ENCODE data around the gene DLX5. TPM values are rescaled to one million over a fixed set of nuclear protein-coding genes. Genes with fewer than 3 reads are reported as not detected.

Gene DLX5
- total RNA-seq, 2 experiments from 2014 or later = not detected

DNA sequence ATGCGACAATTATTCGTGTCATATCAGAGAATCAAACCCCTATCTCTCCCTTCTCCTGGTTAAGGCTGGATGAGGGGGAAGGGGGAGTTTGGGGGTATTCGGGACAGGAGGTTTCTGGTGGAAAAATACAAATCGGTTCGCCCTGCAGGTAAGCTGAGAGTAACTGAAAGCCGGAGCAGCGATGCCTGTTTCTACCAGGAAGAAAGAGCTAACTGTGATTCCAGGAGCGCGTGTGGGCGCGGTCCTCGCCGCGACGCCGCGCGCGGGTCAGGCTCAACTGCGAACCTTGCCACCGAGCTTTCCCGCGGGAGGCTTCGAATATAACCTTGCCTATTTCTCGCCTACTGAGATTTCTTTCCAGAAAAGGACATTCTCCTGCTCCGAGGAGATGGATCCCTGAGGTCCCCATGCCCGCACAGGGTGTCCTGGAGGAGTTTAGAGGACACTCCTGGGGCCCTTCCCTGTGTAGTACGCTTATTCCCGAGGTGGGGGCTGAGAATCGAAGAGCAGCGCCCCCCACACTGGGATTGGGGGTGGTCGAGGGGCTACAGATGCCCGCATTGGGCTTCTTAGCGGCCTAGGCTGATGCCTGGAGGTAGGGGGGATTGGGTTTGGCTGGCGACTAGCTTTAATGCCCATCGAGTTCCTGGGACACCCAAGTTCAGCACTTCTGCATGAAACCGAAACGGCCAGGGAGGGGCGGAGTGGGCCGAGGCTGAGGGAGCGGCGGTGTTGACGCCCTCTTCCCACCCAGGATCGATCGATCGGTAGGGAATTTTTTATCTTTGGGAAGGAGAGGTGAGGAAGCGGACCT lies 32.2 kb downstream of the DLX5 start:
- Mint-ChIP-seq H3K4me1 (peaks cover 11% of the 10 kb centered on the region), H3K4me3 (no peak overlapping the region), H3K36me3 (peaks cover 7% of the 10 kb centered on the region), H3K27me3 (peaks cover 95% of the 10 kb centered on the region), H3K27ac (no peak overlapping the region), H3K9me3 (peaks cover 10% of the 10 kb centered on the region)
- DNase-seq = no peak

DNA sequence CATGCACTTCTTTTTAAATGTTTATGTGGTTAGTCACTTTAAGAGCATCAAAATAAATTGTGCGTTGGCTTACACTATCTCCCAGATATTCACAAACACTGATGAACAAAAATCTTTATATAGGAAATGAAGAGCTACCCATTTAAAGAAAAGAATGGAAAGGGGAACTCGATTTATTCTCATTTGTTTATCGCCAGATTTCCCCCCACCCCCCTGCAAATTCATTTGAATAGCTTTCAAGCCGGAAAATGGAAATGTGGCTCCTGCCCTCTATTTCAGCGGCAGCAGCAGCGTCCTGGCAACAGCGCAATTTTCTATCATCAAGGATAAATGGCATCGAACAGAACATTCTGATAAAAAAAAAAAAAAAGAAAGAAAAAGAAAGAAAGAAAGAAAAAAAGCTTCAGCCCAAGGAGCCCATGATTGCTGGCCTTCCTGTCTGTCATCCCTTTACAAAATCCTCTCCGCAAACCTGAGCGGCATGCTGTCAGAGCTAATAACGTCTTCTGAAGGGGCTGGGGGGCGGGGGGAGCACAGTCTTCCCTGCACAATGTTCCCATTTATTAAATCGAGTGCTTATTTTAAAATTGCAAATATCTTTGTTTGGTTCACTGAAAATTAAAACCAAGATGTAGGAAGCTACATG lies 33.0 kb downstream of the DLX5 start:
- H3K27ac Mint-ChIP-seq = no peak overlapping the region
- peaks cover 8% of the 10 kb centered on the region for H3K4me1 Mint-ChIP-seq
- peaks cover 5% of the 10 kb centered on the region for H3K36me3 Mint-ChIP-seq
- peaks cover 94% of the 10 kb centered on the region for H3K27me3 Mint-ChIP-seq
- peaks cover 8% of the 10 kb centered on the region for H3K9me3 Mint-ChIP-seq
- no peak overlapping the region for H3K4me3 Mint-ChIP-seq
- no peak for DNase-seq

- Mint-ChIP-seq H3K9me3 (peaks cover 8% of the 10 kb centered on the region), H3K27ac (no peak overlapping the region), H3K27me3 (peaks cover 92% of the 10 kb centered on the region), H3K4me1 (peaks cover 8% of the 10 kb centered on the region), H3K4me3 (no peak overlapping the region), H3K36me3 (peaks cover 5% of the 10 kb centered on the region)
- no peak for DNase-seq
Observed at GRCh38 chr7:96989859-96990317, 34.7 kb downstream of the DLX5 start.

GRCh38 chr7:96989241-96989858 lies 35.3 kb downstream of the DLX5 start:
- Mint-ChIP-seq H3K4me3 (no peak overlapping the region), H3K27me3 (peaks cover 92% of the 10 kb centered on the region), H3K4me1 (peaks cover 8% of the 10 kb centered on the region), H3K27ac (no peak overlapping the region), H3K36me3 (peaks cover 5% of the 10 kb centered on the region), H3K9me3 (peaks cover 8% of the 10 kb centered on the region)
- no peak for DNase-seq

DNA sequence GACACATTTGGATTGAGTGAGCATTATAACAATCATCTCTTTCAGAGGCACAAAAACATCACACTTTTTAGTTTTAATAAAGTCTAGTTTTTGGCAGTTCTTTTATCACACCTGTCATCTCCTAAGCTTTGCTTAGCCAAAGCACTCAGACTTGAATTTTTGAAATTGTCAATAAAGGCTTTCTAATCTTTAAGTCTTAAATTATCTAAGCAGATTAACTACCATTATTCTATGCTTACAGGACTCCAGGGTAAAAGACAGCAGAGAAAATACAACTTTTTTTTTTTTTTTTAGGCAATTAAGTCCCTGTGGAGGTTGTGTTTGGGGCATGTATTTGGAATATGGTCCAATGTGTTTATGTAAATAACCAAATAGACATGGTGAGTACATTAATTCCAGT lies 36.9 kb downstream of the DLX5 start:
- Mint-ChIP-seq H3K4me3 (no peak overlapping the region), H3K36me3 (peaks cover 2% of the 10 kb centered on the region), H3K27ac (no peak overlapping the region), H3K27me3 (peaks cover 86% of the 10 kb centered on the region), H3K9me3 (peaks cover 5% of the 10 kb centered on the region), H3K4me1 (peaks cover 6% of the 10 kb centered on the region)
- no peak for DNase-seq

GRCh38 chr7:96986901-96987300 lies 37.7 kb downstream of the DLX5 start:
- peaks cover 83% of the 10 kb centered on the region for H3K27me3 Mint-ChIP-seq
- H3K4me1 Mint-ChIP-seq = peaks cover under 1% of the 10 kb centered on the region
- peaks cover under 1% of the 10 kb centered on the region for H3K9me3 Mint-ChIP-seq
- H3K36me3 Mint-ChIP-seq = no peaks in the 10 kb centered on the region
- no peak overlapping the region for H3K27ac Mint-ChIP-seq
- DNase-seq = no peak
- no peak overlapping the region for H3K4me3 Mint-ChIP-seq

- H3K9me3 Mint-ChIP-seq = no peaks in the 10 kb centered on the region
- no peaks in the 10 kb centered on the region for H3K36me3 Mint-ChIP-seq
- no peak for DNase-seq
- no peaks in the 10 kb centered on the region for H3K4me1 Mint-ChIP-seq
- H3K27me3 Mint-ChIP-seq = peaks cover 83% of the 10 kb centered on the region
- no peak overlapping the region for H3K4me3 Mint-ChIP-seq
- no peak overlapping the region for H3K27ac Mint-ChIP-seq
Observed at GRCh38 chr7:96985992-96986391, 38.6 kb downstream of the DLX5 start.

DNA sequence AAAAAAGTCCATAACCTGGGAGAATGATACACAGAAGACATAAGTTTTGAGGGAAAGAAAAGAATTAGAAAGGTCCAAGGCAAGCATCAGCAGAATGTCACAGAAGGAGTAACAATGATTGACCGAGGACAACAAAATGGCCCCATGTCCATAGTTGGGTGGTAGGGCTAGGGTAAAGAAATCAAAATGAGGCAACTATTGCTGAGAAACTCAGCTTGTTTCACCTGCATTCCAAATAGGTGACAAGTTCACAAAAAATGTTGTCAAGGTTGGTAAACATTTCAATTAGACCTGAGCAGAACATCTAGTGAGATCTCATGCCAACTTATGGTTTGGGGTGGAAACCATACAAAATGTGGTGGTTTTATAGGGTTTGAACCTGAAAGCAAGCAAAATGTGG lies 42.0 kb downstream of the DLX5 start:
- DNase-seq = no peak
- Mint-ChIP-seq H3K27ac (no peak overlapping the region), H3K4me1 (no peaks in the 10 kb centered on the region), H3K27me3 (peaks cover 61% of the 10 kb centered on the region), H3K36me3 (no peaks in the 10 kb centered on the region), H3K4me3 (no peak overlapping the region), H3K9me3 (no peaks in the 10 kb centered on the region)

DNA sequence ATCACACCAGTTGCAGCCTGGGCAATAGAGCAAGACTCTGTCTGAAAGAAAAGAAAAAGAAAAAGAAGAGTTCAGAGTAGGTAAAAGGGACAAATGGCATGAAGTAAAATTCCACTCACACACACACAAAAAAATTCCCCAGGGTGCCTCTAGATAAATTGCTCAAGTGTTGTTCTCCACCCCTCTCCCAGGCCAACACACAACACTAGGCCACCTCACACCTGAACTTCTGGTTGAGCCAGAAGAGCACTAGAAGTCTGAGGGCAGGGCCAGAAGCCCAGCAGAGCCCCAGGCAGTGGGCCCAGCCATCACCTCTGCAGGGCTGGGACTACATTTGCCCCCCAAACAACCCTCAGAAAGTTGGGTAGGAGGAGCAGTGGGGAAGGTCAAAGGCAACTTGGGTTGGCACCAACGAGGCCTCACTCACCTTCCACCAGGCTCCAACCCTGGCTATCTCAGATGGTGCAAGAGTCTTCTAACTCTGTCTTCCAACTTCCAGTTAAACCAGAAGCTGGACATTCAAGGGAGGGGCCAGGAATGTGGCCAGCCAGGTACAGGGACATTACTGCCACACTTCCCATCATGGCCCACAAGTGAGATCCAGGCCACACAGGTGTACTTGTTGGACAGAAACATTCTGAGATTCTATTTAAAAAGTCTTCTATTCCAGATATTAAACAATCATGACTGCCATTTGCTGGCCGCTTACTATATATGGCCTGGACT lies 44.9 kb downstream of the DLX5 start:
- no peak for DNase-seq
- H3K27me3 Mint-ChIP-seq = peaks cover 54% of the 10 kb centered on the region
- H3K4me1 Mint-ChIP-seq = no peaks in the 10 kb centered on the region
- H3K27ac Mint-ChIP-seq = no peak overlapping the region
- no peaks in the 10 kb centered on the region for H3K36me3 Mint-ChIP-seq
- no peak overlapping the region for H3K4me3 Mint-ChIP-seq
- H3K9me3 Mint-ChIP-seq = no peaks in the 10 kb centered on the region

GRCh38 chr7:96977445-96977844 lies 47.2 kb downstream of the DLX5 start:
- Mint-ChIP-seq H3K36me3 (no peaks in the 10 kb centered on the region), H3K4me3 (no peak overlapping the region), H3K27me3 (peaks cover 47% of the 10 kb centered on the region), H3K9me3 (no peaks in the 10 kb centered on the region), H3K4me1 (no peaks in the 10 kb centered on the region), H3K27ac (no peak overlapping the region)
- no peak for DNase-seq

GRCh38 chr7:96976106-96976505 lies 48.5 kb downstream of the DLX5 start:
- Mint-ChIP-seq H3K36me3 (no peaks in the 10 kb centered on the region), H3K4me3 (no peak overlapping the region), H3K9me3 (no peaks in the 10 kb centered on the region), H3K27me3 (peaks cover 41% of the 10 kb centered on the region), H3K4me1 (no peaks in the 10 kb centered on the region), H3K27ac (no peak overlapping the region)
- no peak for DNase-seq

DNA sequence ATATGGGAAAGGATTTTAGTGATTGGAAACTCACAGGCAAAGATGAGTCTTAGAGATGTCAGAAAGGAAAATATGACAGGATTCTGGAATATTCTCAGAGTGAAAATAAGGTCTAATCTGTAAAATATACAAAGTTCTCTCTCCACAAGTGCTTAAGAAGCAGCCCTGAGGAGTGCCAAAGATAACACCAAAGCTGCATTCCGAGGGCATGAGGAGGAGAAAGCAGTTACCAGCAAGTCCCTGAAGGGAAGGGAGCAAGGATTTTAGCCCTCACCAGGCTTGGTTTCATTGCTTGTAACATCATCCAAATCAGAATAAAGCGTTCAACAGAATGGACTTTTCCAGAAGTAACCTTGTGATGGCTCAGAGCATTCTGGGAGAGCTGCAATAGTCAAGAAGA lies 50.6 kb downstream of the DLX5 start:
- Mint-ChIP-seq H3K36me3 (no peaks in the 10 kb centered on the region), H3K4me1 (no peaks in the 10 kb centered on the region), H3K9me3 (no peaks in the 10 kb centered on the region), H3K27ac (no peak overlapping the region), H3K4me3 (no peak overlapping the region), H3K27me3 (peaks cover 45% of the 10 kb centered on the region)
- no peak for DNase-seq

- peaks cover 44% of the 10 kb centered on the region for H3K27me3 Mint-ChIP-seq
- H3K4me1 Mint-ChIP-seq = no peaks in the 10 kb centered on the region
- H3K9me3 Mint-ChIP-seq = no peaks in the 10 kb centered on the region
- no peaks in the 10 kb centered on the region for H3K36me3 Mint-ChIP-seq
- no peak overlapping the region for H3K4me3 Mint-ChIP-seq
- no peak overlapping the region for H3K27ac Mint-ChIP-seq
- DNase-seq = no peak
Observed at GRCh38 chr7:96970739-96971138, 53.9 kb downstream of the DLX5 start.
